Measurements from ENCODE around the gene PRSS12. TPM values are rescaled to one million over a fixed set of nuclear protein-coding genes. Genes with fewer than 3 reads are reported as not detected.

PRSS12 gene
- total and polyA plus RNA-seq, 2 donors from 2014 or later, result 0.54 to 1.1 TPM

DNA sequence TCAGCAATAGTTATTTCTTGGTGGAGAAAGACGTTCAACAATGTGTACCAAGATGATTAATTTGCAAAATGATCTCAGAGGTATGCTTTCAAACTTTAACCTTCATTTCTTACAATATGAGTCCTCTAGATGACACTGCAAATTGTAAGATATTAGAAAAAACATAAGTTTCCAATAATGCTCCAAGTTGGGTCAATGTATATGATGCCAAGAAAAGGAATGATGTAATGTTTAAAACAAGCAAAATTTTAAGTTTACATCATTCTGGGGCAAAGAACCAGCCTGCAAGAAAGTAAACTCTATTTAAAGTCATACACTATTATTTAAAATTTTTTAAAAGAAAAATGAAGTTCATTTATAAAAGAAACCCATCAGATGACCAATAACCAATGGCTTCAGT, 56.1 kb downstream of the PRSS12 start:
- FAIRE-seq (no peak), DNase-seq (no peak)
- Histone ChIP-seq H3K9ac (ENCODE audit: low read length in 3 of 3) (no peak overlapping the region), H3K4me3 (ENCODE audit: low read length in 3 of 3) (no peak overlapping the region), H3K27me3 (ENCODE audit: control insufficient read depth, insufficient read depth, low read length) (no peaks in the 10 kb centered on the region), H3K36me3 (ENCODE audit: control insufficient read depth in 2 of 3, insufficient read depth in 3 of 3, low read length in 3 of 3) (no peaks in the 10 kb centered on the region), H3K4me1 (ENCODE audit: control insufficient read depth in 2 of 3, insufficient read depth in 2 of 3, low read depth in 1 of 3, low read length in 3 of 3) (no peaks in the 10 kb centered on the region), H3K27ac (ENCODE audit: low read depth in 2 of 2, low read length in 2 of 2) (no peak overlapping the region), H3K9me3 (ENCODE audit: control insufficient read depth in 2 of 3, insufficient read depth in 1 of 3, low read length in 3 of 3) (no peaks in the 10 kb centered on the region)
- intact Hi-C loops (cut with DNase I), result no loop called here
- TF ChIP-seq, protein P1, sequence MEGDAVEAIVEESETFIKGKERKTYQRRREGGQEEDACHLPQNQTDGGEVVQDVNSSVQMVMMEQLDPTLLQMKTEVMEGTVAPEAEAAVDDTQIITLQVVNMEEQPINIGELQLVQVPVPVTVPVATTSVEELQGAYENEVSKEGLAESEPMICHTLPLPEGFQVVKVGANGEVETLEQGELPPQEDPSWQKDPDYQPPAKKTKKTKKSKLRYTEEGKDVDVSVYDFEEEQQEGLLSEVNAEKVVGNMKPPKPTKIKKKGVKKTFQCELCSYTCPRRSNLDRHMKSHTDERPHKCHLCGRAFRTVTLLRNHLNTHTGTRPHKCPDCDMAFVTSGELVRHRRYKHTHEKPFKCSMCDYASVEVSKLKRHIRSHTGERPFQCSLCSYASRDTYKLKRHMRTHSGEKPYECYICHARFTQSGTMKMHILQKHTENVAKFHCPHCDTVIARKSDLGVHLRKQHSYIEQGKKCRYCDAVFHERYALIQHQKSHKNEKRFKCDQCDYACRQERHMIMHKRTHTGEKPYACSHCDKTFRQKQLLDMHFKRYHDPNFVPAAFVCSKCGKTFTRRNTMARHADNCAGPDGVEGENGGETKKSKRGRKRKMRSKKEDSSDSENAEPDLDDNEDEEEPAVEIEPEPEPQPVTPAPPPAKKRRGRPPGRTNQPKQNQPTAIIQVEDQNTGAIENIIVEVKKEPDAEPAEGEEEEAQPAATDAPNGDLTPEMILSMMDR (IDR thresholded peaks at IDR 0.05; ENCODE audit: borderline replicate concordance, extremely low read depth, insufficient read depth), result no peak

GRCh38 chr4:118290951-118291350, 61.9 kb downstream of the PRSS12 start:
- H3K4me3 ChIP-seq (ENCODE audit: low read length in 3 of 3), result no peak overlapping the region
- no peaks in the 10 kb centered on the region for H3K4me1 ChIP-seq (ENCODE audit: control insufficient read depth in 2 of 3, insufficient read depth in 2 of 3, low read depth in 1 of 3, low read length in 3 of 3)
- FAIRE-seq, result no peak
- H3K27ac ChIP-seq (ENCODE audit: low read depth in 2 of 2, low read length in 2 of 2), result no peak overlapping the region
- DNase-seq, result no peak
- no peak overlapping the region for H3K9ac ChIP-seq (ENCODE audit: low read length in 3 of 3)
- H3K27me3 ChIP-seq (ENCODE audit: control insufficient read depth, insufficient read depth, low read length), result no peaks in the 10 kb centered on the region
- TF ChIP-seq, protein P1 (IDR thresholded peaks at IDR 0.05; ENCODE audit: borderline replicate concordance, extremely low read depth, insufficient read depth), result no peak
- intact Hi-C loops (cut with DNase I), result no loop called here
- no peaks in the 10 kb centered on the region for H3K9me3 ChIP-seq (ENCODE audit: control insufficient read depth in 2 of 3, insufficient read depth in 1 of 3, low read length in 3 of 3)
- H3K36me3 ChIP-seq (ENCODE audit: control insufficient read depth in 2 of 3, insufficient read depth in 3 of 3, low read length in 3 of 3), result no peaks in the 10 kb centered on the region

DNA sequence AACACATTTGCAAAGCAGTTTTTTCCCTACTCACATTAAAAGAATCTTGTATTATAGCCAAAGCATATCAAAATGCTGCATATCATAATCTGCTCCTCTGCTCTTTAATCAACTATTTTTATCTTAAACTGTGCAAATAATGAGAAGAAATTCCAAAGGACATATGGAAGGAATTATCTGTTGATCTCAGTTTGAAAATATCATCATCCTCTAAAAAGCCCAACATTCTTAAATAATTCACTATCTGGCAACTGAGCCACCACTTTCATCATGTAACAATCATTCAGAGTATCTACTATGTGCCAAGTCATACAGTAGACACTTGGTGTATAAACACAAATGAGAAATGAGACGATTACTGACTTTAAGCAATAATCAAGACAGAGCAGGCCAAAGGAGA, 63.0 kb downstream of the PRSS12 start:
- DNase-seq (no peak), FAIRE-seq (no peak)
- H3K27ac ChIP-seq (ENCODE audit: low read depth in 2 of 2, low read length in 2 of 2), result no peak overlapping the region
- intact Hi-C loops (cut with DNase I), result no loop called here
- no peak overlapping the region for H3K4me3 ChIP-seq (ENCODE audit: low read length in 3 of 3)
- H3K9me3 ChIP-seq (ENCODE audit: control insufficient read depth in 2 of 3, insufficient read depth in 1 of 3, low read length in 3 of 3), result no peaks in the 10 kb centered on the region
- no peaks in the 10 kb centered on the region for H3K36me3 ChIP-seq (ENCODE audit: control insufficient read depth in 2 of 3, insufficient read depth in 3 of 3, low read length in 3 of 3)
- H3K4me1 ChIP-seq (ENCODE audit: control insufficient read depth in 2 of 3, insufficient read depth in 2 of 3, low read depth in 1 of 3, low read length in 3 of 3), result no peaks in the 10 kb centered on the region
- H3K27me3 ChIP-seq (ENCODE audit: control insufficient read depth, insufficient read depth, low read length), result no peaks in the 10 kb centered on the region
- TF ChIP-seq, protein P1 (IDR thresholded peaks at IDR 0.05; ENCODE audit: borderline replicate concordance, extremely low read depth, insufficient read depth), result no peak
- H3K9ac ChIP-seq (ENCODE audit: low read length in 3 of 3), result no peak overlapping the region

All from kidney (tissue), 14 donors.